ENCODE data around the gene ARF1.
"Not testable (repeated sequence)": the region's sequence is repeated elsewhere in the genome, so short reads cannot be mapped to it uniquely, and the experiment has no call there.

The ARF1 gene

GRCh38 chr1:228109073-228109961 lies 26.8 kb downstream of the ARF1 start, which contains the start of gene MRPL55:
Gene MRPL55 (minus strand): TSS chr1:228109299. CDS start chr1:228108260, 1,039 bp downstream.
- peak within 1 kb of the TSS; percentile 77 for H3K4me3 ChIP-seq (ENCODE audit: control insufficient read depth, low read depth, low read length)
- TF ChIP-seq CTCF (IDR thresholded peaks at IDR 0.05; ENCODE audit: control insufficient read depth, insufficient read depth, low read depth, low read length, missing control alignments): peak; percentile 17
- peak; percentile 74 for DNase-seq (ENCODE audit: low read depth)

DNA sequence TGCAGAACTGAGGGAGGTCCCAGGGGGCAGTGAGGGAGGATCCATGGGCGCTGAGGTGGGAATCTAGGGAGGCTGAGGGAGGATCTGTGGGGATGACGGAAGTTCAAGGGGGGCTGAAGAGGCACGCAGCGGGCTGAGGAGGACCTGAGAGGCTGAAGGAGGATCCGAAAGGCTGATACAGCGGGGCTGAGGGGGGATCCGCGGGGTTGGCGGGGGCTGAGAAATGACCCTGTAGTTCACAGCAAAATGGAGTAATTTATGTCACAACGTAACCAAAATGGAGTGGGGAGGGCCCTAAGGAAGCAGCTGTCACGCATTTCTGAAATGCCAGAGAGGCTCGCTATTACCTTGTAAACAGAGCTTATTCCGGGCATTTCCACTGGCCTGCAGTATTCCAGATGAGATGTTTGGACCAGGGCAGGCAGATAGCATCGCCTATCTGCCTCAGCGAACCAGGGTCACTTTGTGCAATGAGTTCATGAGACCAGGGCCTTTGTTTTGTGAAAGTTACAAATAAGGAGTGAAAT lies 27.5 kb downstream of the ARF1 start:
- no peak for TF ChIP-seq CTCF (IDR thresholded peaks at IDR 0.05; ENCODE audit: control insufficient read depth, insufficient read depth, low read depth, low read length, missing control alignments)
- H3K4me3 ChIP-seq (ENCODE audit: control insufficient read depth, low read depth, low read length): peak overlapping the region; percentile 77
- DNase-seq (ENCODE audit: low read depth): no peak

DNA sequence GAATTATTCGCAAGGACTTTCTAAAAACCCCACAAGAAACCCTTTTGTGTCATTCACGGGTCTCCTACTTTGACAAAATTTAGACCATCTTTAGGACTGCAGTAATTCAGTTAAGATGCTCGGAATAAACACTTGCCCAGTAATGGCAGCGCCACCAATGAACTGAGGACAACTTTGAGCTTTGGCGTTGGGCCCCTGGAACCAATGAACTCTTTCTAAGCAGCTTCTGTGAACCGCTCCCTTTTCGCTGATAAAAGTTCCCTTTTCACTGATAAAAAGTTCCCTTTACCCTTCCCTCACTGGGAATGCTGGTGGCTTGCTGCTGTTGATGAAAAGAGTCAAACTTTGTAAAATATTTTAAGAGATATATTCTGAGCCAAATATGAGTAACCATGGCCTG lies 28.0 kb downstream of the ARF1 start:
- DNase-seq (ENCODE audit: low read depth): no peak
- no peak overlapping the region for H3K4me3 ChIP-seq (ENCODE audit: control insufficient read depth, low read depth, low read length)
- no peak for TF ChIP-seq CTCF (IDR thresholded peaks at IDR 0.05; ENCODE audit: control insufficient read depth, insufficient read depth, low read depth, low read length, missing control alignments)

GRCh38 chr1:228111315-228111714 lies 28.8 kb downstream of the ARF1 start:
- not testable (repeated sequence) for DNase-seq (ENCODE audit: low read depth); H3K4me3 ChIP-seq (ENCODE audit: control insufficient read depth, low read depth, low read length)

DNA sequence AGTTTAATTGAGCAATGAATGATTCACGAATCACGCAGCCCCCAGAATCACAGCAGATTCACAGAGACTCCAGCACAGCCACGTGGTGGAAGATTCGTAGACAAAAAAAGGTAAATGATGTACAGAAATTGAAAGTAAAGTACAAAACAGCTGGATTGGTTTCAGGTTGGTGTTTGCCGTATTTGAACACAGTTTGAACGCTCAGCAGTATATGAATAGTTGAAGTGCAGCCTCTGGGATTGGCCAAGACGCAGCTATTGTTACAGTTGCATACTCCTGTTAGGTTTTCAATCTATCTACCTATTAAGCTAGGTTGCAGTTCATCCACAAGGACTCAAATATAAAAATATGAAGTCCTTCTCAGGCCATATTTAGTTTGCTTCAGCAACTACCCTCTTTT lies 29.7 kb downstream of the ARF1 start:
- TF ChIP-seq CTCF (IDR thresholded peaks at IDR 0.05; ENCODE audit: control insufficient read depth, insufficient read depth, low read depth, low read length, missing control alignments): no peak
- H3K4me3 ChIP-seq (ENCODE audit: control insufficient read depth, low read depth, low read length): no peak overlapping the region
- DNase-seq (ENCODE audit: low read depth): no peak

- no peak overlapping the region for H3K4me3 ChIP-seq (ENCODE audit: control insufficient read depth, low read depth, low read length)
- no peak for DNase-seq (ENCODE audit: low read depth)
- no peak for TF ChIP-seq CTCF (IDR thresholded peaks at IDR 0.05; ENCODE audit: control insufficient read depth, insufficient read depth, low read depth, low read length, missing control alignments)
Measured at GRCh38 chr1:228112617-228113016, 30.1 kb downstream of the ARF1 start.

- no peak for DNase-seq (ENCODE audit: low read depth)
- no peak for TF ChIP-seq CTCF (IDR thresholded peaks at IDR 0.05; ENCODE audit: control insufficient read depth, insufficient read depth, low read depth, low read length, missing control alignments)
- no peak overlapping the region for H3K4me3 ChIP-seq (ENCODE audit: control insufficient read depth, low read depth, low read length)
Measured at GRCh38 chr1:228114827-228115226, 32.3 kb downstream of the ARF1 start.
